ENCODE data around the gene KLHL18. TPM values are rescaled to one million over a fixed set of nuclear protein-coding genes. Genes with fewer than 3 reads are reported as not detected.

Gene KLHL18
- polyA plus RNA-seq, 2 of the 4 experiments (the other 2 are of a cell fraction): 14.3 to 20.7 TPM

- TF ChIP-seq REST (IDR thresholded peaks at IDR 0.05): peak; percentile 34
- TF ChIP-seq RFX5 (IDR thresholded peaks at IDR 0.05): no peak
- TF ChIP-seq GATA3 (IDR thresholded peaks at IDR 0.05; ENCODE audit: borderline replicate concordance): no peak
- TF ChIP-seq TFCP2L1 (CRISPR knock-in tag; IDR thresholded peaks at IDR 0.05): no peak
- no peak for TF ChIP-seq MAFK (IDR thresholded peaks at IDR 0.05; ENCODE audit: partially characterized antibody)
- peak; percentile 49 for TF ChIP-seq MYC (IDR thresholded peaks at IDR 0.05; ENCODE audit: borderline replicate concordance, low read length)
- TF ChIP-seq ZSCAN20 (CRISPR knock-in tag; IDR thresholded peaks at IDR 0.05): no peak
- no peak for TF ChIP-seq NFE2L2 (conservative IDR thresholded peaks at IDR 0.05; ENCODE audit: low read length)
- no peak for TF ChIP-seq RNF2 (IDR thresholded peaks at IDR 0.05; ENCODE audit: borderline replicate concordance, low read depth)
- TF ChIP-seq HOXB13 (CRISPR knock-in tag; IDR thresholded peaks at IDR 0.05; ENCODE audit: low read depth): no peak
- TF ChIP-seq USF2 (IDR thresholded peaks at IDR 0.05): no peak
- no peak for TF ChIP-seq BCL3 (IDR thresholded peaks at IDR 0.05)
These were observed at the start of gene KLHL18, which contains the start of gene KIF9 (continued) for GRCh38 chr3:47282424-47283192.

GRCh38 chr3:47238017-47238416, 44.7 kb upstream of the KLHL18 start:
- TF ChIP-seq SMC3 (IDR thresholded peaks at IDR 0.05) (no peak), ZNF302 (CRISPR knock-in tag; IDR thresholded peaks at IDR 0.05) (no peak), RAD21 (conservative IDR thresholded peaks at IDR 0.05 in 1 of 2, IDR thresholded peaks at IDR 0.05 in 1 of 2) (no peak), CBX2 (IDR thresholded peaks at IDR 0.05; ENCODE audit: borderline replicate concordance, low read depth) (no peak), MAZ (IDR thresholded peaks at IDR 0.05; ENCODE audit: borderline replicate concordance, low read depth, low read length) (no peak), SREBF2 (IDR thresholded peaks at IDR 0.05) (no peak), CHD4 (IDR thresholded peaks at IDR 0.05; ENCODE audit: borderline replicate concordance) (no peak), EHMT2 (IDR thresholded peaks at IDR 0.05; ENCODE audit: low read depth) (no peak), CHD2 (IDR thresholded peaks at IDR 0.05; ENCODE audit: low read length, partially characterized antibody) (no peak)
- ATAC-seq (no peak), DNase-seq (ENCODE audit: low read depth in 1 of 2, low spot score in 1 of 2) (no peak), FAIRE-seq (no peak)
- WGBS (ENCODE audit: missing lambda C conversion rate): 85% methylated on average over 3 of the region's 3 CpGs
- Histone ChIP-seq H3K4me1 (peaks cover 9% of the 10 kb centered on the region; the same call in 2 of the 3 replicates), H3K4me2 (no peak overlapping the region), H3K27ac (no peak overlapping the region), H3K9me3 (no peaks in the 10 kb centered on the region), H3K4me3 (no peak overlapping the region)
- ChIA-PET CTCF (no interaction called here), POLR2A (no interaction called here)

Data from A549 (cell line).